ENCODE measurements around the gene CHRNA9. TPM values are rescaled to one million over a fixed set of nuclear protein-coding genes. Genes with fewer than 3 reads are reported as not detected.
"Not testable (repeated sequence)": the region's sequence is repeated elsewhere in the genome, so short reads cannot be mapped to it uniquely, and the experiment has no call there.

Gene CHRNA9
- total and polyA plus RNA-seq, 11 donors, result not detected

DNA sequence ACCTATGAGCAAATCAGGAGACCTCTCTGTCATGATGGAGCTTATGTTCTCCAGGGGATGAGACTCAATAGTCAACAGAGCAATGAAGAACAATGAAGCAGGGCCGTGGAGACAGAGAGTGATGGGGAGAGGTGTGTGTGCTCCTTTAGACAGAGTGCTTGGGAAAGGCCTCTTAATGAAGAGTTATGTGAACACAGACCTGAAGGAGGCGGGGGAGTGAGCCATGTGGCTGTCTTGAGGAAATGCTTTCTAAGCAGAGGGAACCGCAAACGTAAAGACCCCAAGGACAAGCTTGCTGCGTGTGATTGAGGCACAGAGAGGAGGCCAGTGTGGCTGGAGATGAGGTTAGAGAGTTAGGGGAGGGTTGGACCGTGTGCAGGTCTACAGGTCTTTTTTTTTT lies 53.1 kb downstream of the CHRNA9 start:
- WGBS, 4 donors, result 50 to 57% (median 52%) methylated on average over 6 of the region's 6 CpGs

DNA sequence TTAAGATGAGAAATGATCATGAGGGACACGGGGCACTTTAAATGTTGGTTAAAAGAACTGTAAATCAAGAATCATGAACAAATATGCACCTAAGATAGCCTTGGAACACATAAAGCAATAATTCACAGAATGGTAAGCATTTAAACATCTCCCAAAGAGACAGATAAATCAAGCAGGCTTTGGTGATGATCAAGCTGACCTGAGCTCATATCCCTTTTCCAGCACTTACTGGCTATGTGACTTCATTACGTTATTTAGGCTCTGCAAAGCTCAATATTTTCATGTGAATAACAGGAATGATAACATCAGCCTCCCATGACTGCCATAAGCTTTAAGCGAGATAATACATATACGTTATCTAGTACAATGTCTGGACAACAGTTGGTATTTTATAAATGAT lies 54.9 kb downstream of the CHRNA9 start:
- ATAC-seq (no peak), DNase-seq (no peak)
- Histone ChIP-seq H3K36me3 (no peaks in the 10 kb centered on the region), H3K4me3 (no peak overlapping the region), H3K27me3 (peaks cover 0 to 6% (median 0%) of the 10 kb centered on the region in 9 donors), H3K9me3 (no peaks in the 10 kb centered on the region), H3K27ac (no peak overlapping the region), H3K4me1 (no peaks in the 10 kb centered on the region)
- intact Hi-C loops (cut with DNase I), result no loop called here
- 89 to 94% (median 91%) methylated on average over 4 of the region's 4 CpGs for WGBS, 4 donors
- TF ChIP-seq, protein P1, sequence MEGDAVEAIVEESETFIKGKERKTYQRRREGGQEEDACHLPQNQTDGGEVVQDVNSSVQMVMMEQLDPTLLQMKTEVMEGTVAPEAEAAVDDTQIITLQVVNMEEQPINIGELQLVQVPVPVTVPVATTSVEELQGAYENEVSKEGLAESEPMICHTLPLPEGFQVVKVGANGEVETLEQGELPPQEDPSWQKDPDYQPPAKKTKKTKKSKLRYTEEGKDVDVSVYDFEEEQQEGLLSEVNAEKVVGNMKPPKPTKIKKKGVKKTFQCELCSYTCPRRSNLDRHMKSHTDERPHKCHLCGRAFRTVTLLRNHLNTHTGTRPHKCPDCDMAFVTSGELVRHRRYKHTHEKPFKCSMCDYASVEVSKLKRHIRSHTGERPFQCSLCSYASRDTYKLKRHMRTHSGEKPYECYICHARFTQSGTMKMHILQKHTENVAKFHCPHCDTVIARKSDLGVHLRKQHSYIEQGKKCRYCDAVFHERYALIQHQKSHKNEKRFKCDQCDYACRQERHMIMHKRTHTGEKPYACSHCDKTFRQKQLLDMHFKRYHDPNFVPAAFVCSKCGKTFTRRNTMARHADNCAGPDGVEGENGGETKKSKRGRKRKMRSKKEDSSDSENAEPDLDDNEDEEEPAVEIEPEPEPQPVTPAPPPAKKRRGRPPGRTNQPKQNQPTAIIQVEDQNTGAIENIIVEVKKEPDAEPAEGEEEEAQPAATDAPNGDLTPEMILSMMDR (IDR thresholded peaks at IDR 0.05), result no peak
- TF ChIP-seq POLR2A (IDR thresholded peaks at IDR 0.05), result no peak

More for the DNA sequence above, 53.1 kb downstream of the CHRNA9 start:
- ATAC-seq (no peak), DNase-seq (no peak)
- Histone ChIP-seq H3K9me3 (no peaks in the 10 kb centered on the region), H3K27ac (no peak overlapping the region), H3K4me1 (no peaks in the 10 kb centered on the region), H3K27me3 (peaks cover 0 to 6% (median 0%) of the 10 kb centered on the region in 9 donors), H3K4me3 (no peak overlapping the region), H3K36me3 (no peaks in the 10 kb centered on the region)
- intact Hi-C loops (cut with DNase I), result no loop called here
- TF ChIP-seq POLR2A (IDR thresholded peaks at IDR 0.05), result no peak
- TF ChIP-seq, protein P1 (IDR thresholded peaks at IDR 0.05), result no peak

DNA sequence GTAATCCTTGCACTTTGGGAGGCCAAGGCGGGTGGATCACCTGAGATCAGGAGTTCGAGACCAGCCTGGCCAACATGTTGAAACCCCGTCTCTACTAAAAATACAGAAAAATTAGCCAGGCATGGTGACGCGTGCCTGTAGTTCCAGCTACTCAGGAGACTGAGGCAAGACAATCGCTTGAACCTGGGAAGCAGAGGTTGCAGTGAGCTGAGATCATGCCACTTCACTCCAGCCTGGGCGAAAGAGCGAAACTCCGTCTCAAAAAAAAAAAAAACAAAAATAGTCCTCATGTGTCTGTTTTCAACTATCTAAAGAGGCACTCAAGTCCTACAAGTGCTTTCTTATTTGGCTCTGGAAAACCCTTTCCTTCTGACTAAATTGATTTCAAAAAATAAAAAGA lies 57.1 kb downstream of the CHRNA9 start:
- H3K27ac ChIP-seq; H3K27me3 ChIP-seq; DNase-seq; intact Hi-C loops (cut with DNase I); H3K36me3 ChIP-seq; H3K9me3 ChIP-seq; ATAC-seq; H3K4me3 ChIP-seq: not testable (repeated sequence)
- WGBS, 4 donors, result 83 to 92% (median 87%) methylated on average over 9 of the region's 9 CpGs
- H3K4me1 ChIP-seq, result peaks cover 0 to 16% (median 3%) of the 10 kb centered on the region in 12 donors

DNA sequence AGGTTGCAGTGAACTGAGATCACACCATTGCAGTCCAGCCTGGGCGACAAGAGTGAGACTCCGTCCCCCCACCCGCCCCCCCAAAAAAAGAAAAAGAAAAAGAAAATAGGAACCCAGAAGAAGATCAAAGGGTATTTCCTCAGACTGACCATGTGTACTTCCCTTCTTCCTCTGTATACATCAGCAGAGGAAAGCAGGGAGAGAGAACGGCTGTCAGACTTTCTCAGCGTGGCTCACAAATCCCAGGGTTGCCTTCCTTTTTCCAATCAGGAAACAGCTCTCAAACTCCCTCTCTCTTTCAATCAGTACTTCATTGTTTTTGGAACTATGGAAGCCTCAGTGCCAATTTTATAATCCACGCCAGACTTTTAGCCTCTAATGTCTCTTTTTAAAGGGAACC lies 59.1 kb downstream of the CHRNA9 start:
- intact Hi-C loops (cut with DNase I), result no loop called here
- Histone ChIP-seq H3K27me3 (no peaks in the 10 kb centered on the region), H3K36me3 (no peaks in the 10 kb centered on the region), H3K27ac (no peak overlapping the region), H3K4me1 (peaks cover 0 to 16% (median 3%) of the 10 kb centered on the region in 12 donors), H3K4me3 (no peak overlapping the region), H3K9me3 (no peaks in the 10 kb centered on the region)
- no peak for DNase-seq
- no peak for ATAC-seq
- TF ChIP-seq, protein P1 (IDR thresholded peaks at IDR 0.05), result no peak
- TF ChIP-seq POLR2A (IDR thresholded peaks at IDR 0.05), result no peak
- WGBS, 4 donors, result 41 to 59% (median 55%) methylated on average over 6 of the region's 6 CpGs

DNA sequence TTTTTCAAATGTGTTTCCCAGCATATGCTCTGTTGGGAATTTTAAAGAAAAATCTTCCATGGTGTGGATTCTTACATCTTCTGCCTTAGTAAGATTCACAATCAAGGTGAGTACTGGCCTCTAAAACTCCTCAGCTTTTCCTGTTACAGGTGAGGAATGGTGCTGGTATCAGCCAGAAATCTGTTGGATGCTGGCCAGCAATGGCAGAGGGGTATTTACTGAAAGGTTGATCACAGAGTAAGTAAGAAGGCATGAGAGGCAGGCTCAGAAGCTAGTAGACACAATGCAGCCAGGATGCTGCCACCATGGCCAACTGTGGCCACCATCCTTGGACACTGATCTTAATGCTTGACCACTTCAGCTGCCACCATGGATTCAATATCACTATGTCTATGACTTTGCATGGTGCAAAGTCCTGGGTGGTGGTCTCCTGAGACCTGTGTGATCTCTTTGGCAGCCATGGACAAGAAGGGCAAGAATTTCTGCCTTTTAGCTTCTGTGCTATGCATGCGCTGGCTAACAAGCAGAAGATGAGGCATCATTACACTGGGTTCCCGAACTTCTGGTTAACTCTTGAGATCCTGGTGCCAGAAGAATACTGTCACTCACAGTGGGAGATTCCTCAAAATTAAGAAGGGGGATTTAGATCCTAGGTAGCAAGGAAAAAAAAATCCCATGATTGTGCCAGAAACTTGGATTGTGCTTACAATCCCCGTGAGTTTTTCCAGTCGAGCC lies 60.2 kb downstream of the CHRNA9 start:
- no peak overlapping the region for H3K4me3 ChIP-seq
- H3K4me1 ChIP-seq, result peaks cover 0 to 16% (median 3%) of the 10 kb centered on the region in 12 donors
- intact Hi-C loops (cut with DNase I), result no loop called here
- ATAC-seq, result no peak
- no peak for DNase-seq
- no peaks in the 10 kb centered on the region for H3K36me3 ChIP-seq
- 55 to 61% (median 59%) methylated on average over 4 of the region's 4 CpGs for WGBS, 4 donors
- no peak overlapping the region for H3K27ac ChIP-seq
- TF ChIP-seq, protein P1 (IDR thresholded peaks at IDR 0.05), result no peak
- no peak for TF ChIP-seq POLR2A (IDR thresholded peaks at IDR 0.05)
- no peaks in the 10 kb centered on the region for H3K27me3 ChIP-seq
- no peaks in the 10 kb centered on the region for H3K9me3 ChIP-seq

Measured in heart left ventricle (tissue), 16 donors.